ENCODE measurements around the gene MYO1G.

MYO1G gene

GRCh38 chr7:44969049-44969700 is 9.6 kb downstream of the MYO1G start:
- no peaks in the 10 kb centered on the region for H3K9me3 ChIP-seq (ENCODE audit: control insufficient read depth in 5 of 5, low read length in 5 of 5)
- H3K4me3 ChIP-seq (ENCODE audit: low read depth in 1 of 5, low read length in 5 of 5): no peak overlapping the region
- H3K4me1 ChIP-seq (ENCODE audit: control insufficient read depth in 5 of 5, insufficient read depth in 5 of 5, low read length in 5 of 5): peaks cover 0 to 5% (median 0%) of the 10 kb centered on the region in 5 donors
- H3K36me3 ChIP-seq (ENCODE audit: control insufficient read depth in 5 of 5, insufficient read depth in 5 of 5, low read length in 5 of 5): peaks cover 0 to 3% (median 0%) of the 10 kb centered on the region in 5 donors
- H3K27ac ChIP-seq (ENCODE audit: low read depth, low read length): no peak overlapping the region
- H3K27me3 ChIP-seq (ENCODE audit: control insufficient read depth in 5 of 5, insufficient read depth in 4 of 5, low read length in 5 of 5): peaks cover 0 to 2% (median 0%) of the 10 kb centered on the region in 5 donors
- no peak overlapping the region for H3K9ac ChIP-seq (ENCODE audit: low read length in 5 of 5)

GRCh38 chr7:44967571-44968446 is 11.0 kb downstream of the MYO1G start:
- Histone ChIP-seq H3K27ac (ENCODE audit: low read depth, low read length) (no peak overlapping the region), H3K9me3 (ENCODE audit: control insufficient read depth in 5 of 5, low read length in 5 of 5) (no peaks in the 10 kb centered on the region), H3K4me3 (ENCODE audit: low read depth in 1 of 5, low read length in 5 of 5) (no peak overlapping the region), H3K4me1 (ENCODE audit: control insufficient read depth in 5 of 5, insufficient read depth in 5 of 5, low read length in 5 of 5) (peaks cover 0 to 7% (median 2%) of the 10 kb centered on the region in 5 donors), H3K36me3 (ENCODE audit: control insufficient read depth in 5 of 5, insufficient read depth in 5 of 5, low read length in 5 of 5) (peaks cover 0 to 3% (median 0%) of the 10 kb centered on the region in 5 donors), H3K27me3 (ENCODE audit: control insufficient read depth in 5 of 5, insufficient read depth in 4 of 5, low read length in 5 of 5) (peaks cover 0 to 4% (median 1%) of the 10 kb centered on the region in 5 donors), H3K9ac (ENCODE audit: low read length in 5 of 5) (no peak overlapping the region)

DNA sequence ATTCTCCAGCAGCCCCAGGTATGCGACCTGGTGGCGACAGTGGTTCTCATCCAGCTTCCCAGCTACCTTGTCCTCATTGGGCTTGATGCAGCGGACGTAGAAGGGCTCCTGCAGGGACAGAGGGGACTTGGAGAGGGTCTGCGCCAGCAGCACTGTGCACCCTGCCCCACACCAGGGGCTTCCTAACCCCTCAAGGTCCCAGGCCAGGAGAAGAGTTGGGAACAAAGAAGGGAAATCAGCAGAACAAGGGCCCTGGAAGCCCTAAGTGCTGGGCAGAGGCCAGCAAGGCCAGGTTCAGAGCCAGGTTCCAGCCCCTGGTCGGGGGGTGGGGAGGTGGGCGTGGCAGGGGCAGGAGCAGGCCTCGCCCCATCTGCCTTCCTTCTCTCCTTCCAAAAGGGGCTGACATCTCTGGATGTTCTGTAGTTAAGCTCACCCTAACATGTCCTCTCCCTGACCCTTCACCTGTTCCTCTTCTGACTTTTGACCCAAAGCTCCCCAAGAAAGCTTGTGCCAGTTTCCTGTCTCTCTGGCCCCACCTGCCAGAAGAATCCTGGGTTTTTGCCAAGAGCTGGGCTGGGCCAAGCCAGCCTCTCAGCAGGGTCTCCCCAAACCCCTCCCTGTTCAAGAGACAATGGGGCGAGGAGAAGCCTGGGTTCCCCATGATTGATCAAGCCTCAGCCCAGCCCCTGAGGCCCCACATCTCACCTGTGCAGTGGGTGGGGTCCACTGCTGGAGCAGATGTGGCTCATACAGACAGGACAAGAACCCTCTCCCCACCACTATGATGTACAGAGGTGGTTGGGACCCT is 11.9 kb downstream of the MYO1G start:
- Histone ChIP-seq H3K4me3 (ENCODE audit: low read depth in 1 of 5, low read length in 5 of 5) (no peak overlapping the region), H3K9me3 (ENCODE audit: control insufficient read depth in 5 of 5, low read length in 5 of 5) (no peaks in the 10 kb centered on the region), H3K36me3 (ENCODE audit: control insufficient read depth in 5 of 5, insufficient read depth in 5 of 5, low read length in 5 of 5) (no peaks in the 10 kb centered on the region), H3K9ac (ENCODE audit: low read length in 5 of 5) (peak overlapping the region in 1 of 5 donors; percentile 19), H3K27me3 (ENCODE audit: control insufficient read depth in 5 of 5, insufficient read depth in 4 of 5, low read length in 5 of 5) (peaks cover 0 to 13% (median 9%) of the 10 kb centered on the region in 5 donors), H3K4me1 (ENCODE audit: control insufficient read depth in 5 of 5, insufficient read depth in 5 of 5, low read length in 5 of 5) (peaks cover 0 to 16% (median 10%) of the 10 kb centered on the region in 5 donors), H3K27ac (ENCODE audit: low read depth, low read length) (no peak overlapping the region)

DNA sequence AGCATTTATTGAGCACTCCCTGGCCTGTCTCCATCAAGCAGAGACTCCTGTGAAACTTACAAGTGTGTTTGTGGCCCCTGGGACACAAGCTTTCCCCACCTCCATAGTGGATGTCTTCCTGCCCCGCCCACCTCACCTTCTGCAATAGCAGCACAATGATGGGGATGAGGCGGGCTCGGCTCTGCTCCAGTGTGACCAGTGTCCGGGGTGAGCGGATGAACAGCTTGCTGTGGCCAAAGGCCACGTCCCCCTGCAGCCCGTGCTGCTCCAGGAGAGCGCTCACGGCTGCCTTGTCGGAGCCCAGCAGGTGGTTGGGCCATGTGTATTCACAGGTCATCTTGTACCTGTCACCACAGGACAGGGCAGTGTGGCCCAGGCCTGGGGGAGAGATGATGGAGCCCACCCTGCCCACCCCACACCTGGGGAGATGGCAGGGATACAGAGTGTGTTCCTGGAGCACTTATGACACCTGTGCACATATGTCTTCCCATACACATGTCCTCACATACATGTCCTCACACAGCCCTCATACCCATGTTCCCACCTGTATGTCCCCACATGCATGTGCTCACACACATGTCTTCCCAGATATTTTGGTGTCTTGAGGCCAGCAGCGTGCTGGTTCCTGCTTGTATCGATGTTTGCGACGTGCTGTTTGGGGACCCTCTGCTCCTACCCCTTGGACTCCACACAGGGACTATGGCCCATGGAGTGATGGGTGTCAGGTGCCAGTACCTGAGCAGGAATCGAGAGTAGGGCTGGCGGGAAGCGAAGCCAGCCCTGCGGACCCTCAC is 12.7 kb downstream of the MYO1G start:
- Histone ChIP-seq H3K9me3 (ENCODE audit: control insufficient read depth in 5 of 5, low read length in 5 of 5) (no peaks in the 10 kb centered on the region), H3K36me3 (ENCODE audit: control insufficient read depth in 5 of 5, insufficient read depth in 5 of 5, low read length in 5 of 5) (no peaks in the 10 kb centered on the region), H3K9ac (ENCODE audit: low read length in 5 of 5) (no peak overlapping the region)

GRCh38 chr7:44965441-44965903 is 13.3 kb downstream of the MYO1G start:
- Histone ChIP-seq H3K9ac (ENCODE audit: low read length in 5 of 5) (no peak overlapping the region), H3K4me3 (ENCODE audit: low read depth in 1 of 5, low read length in 5 of 5) (no peak overlapping the region), H3K36me3 (ENCODE audit: control insufficient read depth in 5 of 5, insufficient read depth in 5 of 5, low read length in 5 of 5) (no peaks in the 10 kb centered on the region), H3K4me1 (ENCODE audit: control insufficient read depth in 5 of 5, insufficient read depth in 5 of 5, low read length in 5 of 5) (peaks cover 0 to 16% (median 10%) of the 10 kb centered on the region in 5 donors), H3K9me3 (ENCODE audit: control insufficient read depth in 5 of 5, low read length in 5 of 5) (no peaks in the 10 kb centered on the region), H3K27me3 (ENCODE audit: control insufficient read depth in 5 of 5, insufficient read depth in 4 of 5, low read length in 5 of 5) (peaks cover 0 to 16% (median 11%) of the 10 kb centered on the region in 5 donors), H3K27ac (ENCODE audit: low read depth, low read length) (no peak overlapping the region)

More for the DNA sequence above, 12.7 kb downstream of the MYO1G start:
- Histone ChIP-seq H3K4me3 (ENCODE audit: low read depth in 1 of 5, low read length in 5 of 5) (no peak overlapping the region), H3K27me3 (ENCODE audit: control insufficient read depth in 5 of 5, insufficient read depth in 4 of 5, low read length in 5 of 5) (peaks cover 0 to 16% (median 11%) of the 10 kb centered on the region in 5 donors), H3K4me1 (ENCODE audit: control insufficient read depth in 5 of 5, insufficient read depth in 5 of 5, low read length in 5 of 5) (peaks cover 0 to 16% (median 10%) of the 10 kb centered on the region in 5 donors), H3K27ac (ENCODE audit: low read depth, low read length) (no peak overlapping the region)

GRCh38 chr7:44964831-44965440 is 13.9 kb downstream of the MYO1G start:
- H3K27ac ChIP-seq (ENCODE audit: low read depth, low read length): no peak overlapping the region
- H3K36me3 ChIP-seq (ENCODE audit: control insufficient read depth in 5 of 5, insufficient read depth in 5 of 5, low read length in 5 of 5): no peaks in the 10 kb centered on the region
- peaks cover 0 to 16% (median 10%) of the 10 kb centered on the region in 5 donors for H3K4me1 ChIP-seq (ENCODE audit: control insufficient read depth in 5 of 5, insufficient read depth in 5 of 5, low read length in 5 of 5)
- no peak overlapping the region for H3K4me3 ChIP-seq (ENCODE audit: low read depth in 1 of 5, low read length in 5 of 5)
- peaks cover 0 to 22% (median 12%) of the 10 kb centered on the region in 5 donors for H3K27me3 ChIP-seq (ENCODE audit: control insufficient read depth in 5 of 5, insufficient read depth in 4 of 5, low read length in 5 of 5)
- no peak overlapping the region for H3K9ac ChIP-seq (ENCODE audit: low read length in 5 of 5)
- no peaks in the 10 kb centered on the region for H3K9me3 ChIP-seq (ENCODE audit: control insufficient read depth in 5 of 5, low read length in 5 of 5)

- H3K27ac ChIP-seq (ENCODE audit: low read depth, low read length): no peak overlapping the region
- peaks cover 0 to 16% (median 10%) of the 10 kb centered on the region in 5 donors for H3K4me1 ChIP-seq (ENCODE audit: control insufficient read depth in 5 of 5, insufficient read depth in 5 of 5, low read length in 5 of 5)
- no peaks in the 10 kb centered on the region for H3K9me3 ChIP-seq (ENCODE audit: control insufficient read depth in 5 of 5, low read length in 5 of 5)
- no peak overlapping the region for H3K9ac ChIP-seq (ENCODE audit: low read length in 5 of 5)
- peaks cover 0 to 23% (median 17%) of the 10 kb centered on the region in 5 donors for H3K27me3 ChIP-seq (ENCODE audit: control insufficient read depth in 5 of 5, insufficient read depth in 4 of 5, low read length in 5 of 5)
- no peak overlapping the region for H3K4me3 ChIP-seq (ENCODE audit: low read depth in 1 of 5, low read length in 5 of 5)
- H3K36me3 ChIP-seq (ENCODE audit: control insufficient read depth in 5 of 5, insufficient read depth in 5 of 5, low read length in 5 of 5): no peaks in the 10 kb centered on the region
Measured at GRCh38 chr7:44964384-44964830, 14.4 kb downstream of the MYO1G start.

GRCh38 chr7:44963364-44964290 is 15.2 kb downstream of the MYO1G start:
- peaks cover 0 to 16% (median 10%) of the 10 kb centered on the region in 5 donors for H3K4me1 ChIP-seq (ENCODE audit: control insufficient read depth in 5 of 5, insufficient read depth in 5 of 5, low read length in 5 of 5)
- H3K27me3 ChIP-seq (ENCODE audit: control insufficient read depth in 5 of 5, insufficient read depth in 4 of 5, low read length in 5 of 5): peaks cover 0 to 23% (median 17%) of the 10 kb centered on the region in 5 donors
- H3K9ac ChIP-seq (ENCODE audit: low read length in 5 of 5): no peak overlapping the region
- H3K4me3 ChIP-seq (ENCODE audit: low read depth in 1 of 5, low read length in 5 of 5): peak overlapping the region in 1 of 5 donors; percentile 71
- H3K27ac ChIP-seq (ENCODE audit: low read depth, low read length): no peak overlapping the region
- no peaks in the 10 kb centered on the region for H3K36me3 ChIP-seq (ENCODE audit: control insufficient read depth in 5 of 5, insufficient read depth in 5 of 5, low read length in 5 of 5)
- H3K9me3 ChIP-seq (ENCODE audit: control insufficient read depth in 5 of 5, low read length in 5 of 5): no peaks in the 10 kb centered on the region
